DND-41 (cell line): ENCODE results near the gene PROM2.

Experiments used
- EZH2 ChIP-seq: IDR thresholded peaks from 3 replicates; pipeline ENCODE4 v1.6.1; 2012; ENCODE audit warnings: borderline replicate concordance, low read depth, mild to moderate bottlenecking, moderate library complexity, low read length, inconsistent platforms; ENCODE audit not compliant: severe bottlenecking
- TF ChIP-seq, protein P1 (sequence below): IDR thresholded peaks from 2 replicates; pipeline ENCODE4 v1.5.1; 2012; ENCODE audit warnings: borderline replicate concordance, low read length, moderate library complexity, mild to moderate bottlenecking; ENCODE audit not compliant: poor library complexity, severe bottlenecking; ENCODE audit errors: extremely low read depth

DNA sequence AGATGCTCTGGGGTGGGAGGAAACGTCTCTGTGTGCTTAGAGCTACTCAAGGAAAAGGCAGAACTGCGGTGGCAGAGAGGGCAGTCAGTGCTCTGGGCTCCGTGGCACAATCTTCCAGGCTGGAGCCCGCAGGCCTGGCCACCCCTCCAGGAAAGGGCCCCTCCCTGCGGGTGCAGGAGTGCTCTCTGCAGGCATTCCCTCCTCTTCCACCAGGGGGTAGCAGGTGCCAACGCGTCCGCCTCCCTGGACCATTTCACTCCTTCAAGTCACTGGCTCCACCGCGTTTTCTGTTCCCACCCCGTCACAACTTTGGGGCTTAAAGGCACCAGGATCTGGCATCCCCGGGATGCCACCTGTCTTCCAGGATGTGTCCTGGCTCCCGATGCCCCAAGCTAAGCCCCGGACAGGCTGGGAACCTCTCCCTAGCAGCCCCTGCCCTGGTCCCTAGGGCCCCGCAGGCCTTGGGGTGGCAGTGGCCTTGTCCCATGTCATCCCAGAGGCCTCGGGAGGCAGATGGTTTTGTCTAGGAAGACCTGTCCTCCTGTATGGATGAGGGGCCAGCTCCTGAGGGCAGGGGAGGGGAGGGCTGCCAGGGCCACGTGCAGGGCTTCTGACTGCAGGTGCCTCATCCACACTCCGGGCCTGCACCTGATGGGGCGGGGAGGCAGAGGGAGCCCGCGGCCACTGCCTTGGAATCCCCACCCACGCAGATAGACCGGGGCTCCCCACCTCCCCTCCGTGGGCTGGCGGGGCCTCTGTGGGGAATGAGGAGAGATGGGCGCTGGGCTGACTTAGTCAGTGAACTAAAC lies 49.3 kb downstream of the PROM2 start:
- TF ChIP-seq, protein P1, sequence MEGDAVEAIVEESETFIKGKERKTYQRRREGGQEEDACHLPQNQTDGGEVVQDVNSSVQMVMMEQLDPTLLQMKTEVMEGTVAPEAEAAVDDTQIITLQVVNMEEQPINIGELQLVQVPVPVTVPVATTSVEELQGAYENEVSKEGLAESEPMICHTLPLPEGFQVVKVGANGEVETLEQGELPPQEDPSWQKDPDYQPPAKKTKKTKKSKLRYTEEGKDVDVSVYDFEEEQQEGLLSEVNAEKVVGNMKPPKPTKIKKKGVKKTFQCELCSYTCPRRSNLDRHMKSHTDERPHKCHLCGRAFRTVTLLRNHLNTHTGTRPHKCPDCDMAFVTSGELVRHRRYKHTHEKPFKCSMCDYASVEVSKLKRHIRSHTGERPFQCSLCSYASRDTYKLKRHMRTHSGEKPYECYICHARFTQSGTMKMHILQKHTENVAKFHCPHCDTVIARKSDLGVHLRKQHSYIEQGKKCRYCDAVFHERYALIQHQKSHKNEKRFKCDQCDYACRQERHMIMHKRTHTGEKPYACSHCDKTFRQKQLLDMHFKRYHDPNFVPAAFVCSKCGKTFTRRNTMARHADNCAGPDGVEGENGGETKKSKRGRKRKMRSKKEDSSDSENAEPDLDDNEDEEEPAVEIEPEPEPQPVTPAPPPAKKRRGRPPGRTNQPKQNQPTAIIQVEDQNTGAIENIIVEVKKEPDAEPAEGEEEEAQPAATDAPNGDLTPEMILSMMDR: peak; percentile 72
- no peak for TF ChIP-seq EZH2
